ENCODE results near the gene ANO7. TPM values are rescaled to one million over a fixed set of nuclear protein-coding genes. Genes with fewer than 3 reads are reported as not detected.

Gene ANO7
- total and polyA plus RNA-seq, 2 of the 8 experiments (the other 6 are each of a cell fraction or from before 2014, with no cell fraction given): 3.2 to 6.9 TPM

- peaks cover 0 to 41% (median 16%) of the 10 kb centered on the region in 4 experiments; a peak in 5 of 8 replicates for H3K36me3 ChIP-seq (ENCODE audit: control insufficient read depth in 2 of 4, insufficient read depth in 4 of 4, low read length in 3 of 4)
- H3K23me2 ChIP-seq (ENCODE audit: low read depth, low read length): no peaks in the 10 kb centered on the region
- H4K91ac ChIP-seq (replicated peaks; ENCODE audit: insufficient read length, low read length): no peak overlapping the region
- no peak for DNase-seq (ENCODE audit: low read depth in 1 of 2, low spot score in 2 of 2)
- no peak overlapping the region for H3K9ac ChIP-seq (replicated peaks in 1 of 4; ENCODE audit: extremely low read depth in 1 of 4, low read depth in 3 of 4, low read length in 3 of 4)
- peaks cover 4 to 10% of the 10 kb centered on the region in 2 experiments; a peak in 2 of 4 replicates for H3K9me3 ChIP-seq (ENCODE audit: insufficient read depth in 2 of 2, low read depth in 1 of 2, low read length in 1 of 2)
- H4K5ac ChIP-seq (ENCODE audit: insufficient read length, low read depth, low read length): no peak overlapping the region
- H3K27ac ChIP-seq (ENCODE audit: low read depth, low read length): no peak overlapping the region
- peaks cover 0 to 4% of the 10 kb centered on the region in 2 experiments for H4K20me1 ChIP-seq (replicated peaks in 1 of 2; ENCODE audit: control insufficient read depth in 1 of 2, insufficient read depth in 2 of 2, low read length in 2 of 2)
- no peak overlapping the region for H2AFZ ChIP-seq (ENCODE audit: low read length)
- H2BK12ac ChIP-seq (ENCODE audit: low read depth, low read length): no peak overlapping the region
- H3K79me2 ChIP-seq (ENCODE audit: control insufficient read depth in 1 of 2, insufficient read depth in 2 of 2, low read length in 2 of 2): no peaks in the 10 kb centered on the region
- H2BK5ac ChIP-seq (ENCODE audit: low read depth, low read length): no peak overlapping the region
- H3K4ac ChIP-seq (replicated peaks; ENCODE audit: insufficient read length, low read depth, low read length): no peak overlapping the region
- H3K23ac ChIP-seq (ENCODE audit: insufficient read length): no peak overlapping the region
- H2BK20ac ChIP-seq (ENCODE audit: low read length): no peak overlapping the region
- no peak overlapping the region for H2AK5ac ChIP-seq (ENCODE audit: low read depth, low read length)
- no peak overlapping the region for H4K8ac ChIP-seq (ENCODE audit: extremely low read depth, insufficient read depth, low read length)
- no peak overlapping the region for H3K14ac ChIP-seq (ENCODE audit: insufficient read length)
- POLR2A ChIA-PET (ENCODE audit: partially characterized antibody): interaction anchor here (1.2 kb wide), 1 partner anchor 9 kb away, joined by 5 read pairs; no protein-coding TSS in a partner anchor
- H3K4me2 ChIP-seq (ENCODE audit: insufficient read depth in 1 of 2, low read depth in 2 of 2, low read length in 2 of 2): no peak overlapping the region
- no peak for FAIRE-seq
- H3K27me3 ChIP-seq (replicated peaks in 1 of 4; ENCODE audit: control insufficient read depth in 3 of 4, extremely low read depth in 1 of 4, insufficient read depth in 3 of 4, low read length in 3 of 4): no peaks in the 10 kb centered on the region
- CTCF ChIA-PET (ENCODE audit: partially characterized antibody): interaction anchor here (0.7 to 0.8 kb wide), 2 partner anchors 17 to 50 kb away, joined by 3 read pairs; no protein-coding TSS in a partner anchor
- no peaks in the 10 kb centered on the region for H3K4me1 ChIP-seq (replicated peaks in 1 of 4; ENCODE audit: control insufficient read depth in 3 of 4, insufficient read depth in 4 of 4, low read length in 3 of 4)
- H3K18ac ChIP-seq (ENCODE audit: extremely low read depth, low read length): no peak overlapping the region
- H3K4me3 ChIP-seq (ENCODE audit: extremely low read depth in 1 of 4, insufficient read depth in 2 of 4, low read depth in 3 of 4, low read length in 4 of 4): no peak overlapping the region
- no peak overlapping the region for H2BK120ac ChIP-seq (replicated peaks; ENCODE audit: low read depth, low read length)
- H3K56ac ChIP-seq (replicated peaks; ENCODE audit: insufficient read length, low read depth, low read length): no peak overlapping the region
- no peaks in the 10 kb centered on the region for H3K79me1 ChIP-seq (ENCODE audit: low read depth, low read length)
- 93% methylated on average over 15 of the region's 15 CpGs; no CpG with 5 or more reads in 1 of the 2 experiments for WGBS, 2 experiments (ENCODE audit: extremely low coverage in 1 of 2, insufficient coverage in 1 of 2, insufficient read length in 1 of 2, insufficient replicate concordance in 2 of 2, low coverage in 1 of 2, low lambda C conversion rate in 2 of 2, missing lambda C conversion rate in 1 of 2)
- no peak overlapping the region for H2BK15ac ChIP-seq (ENCODE audit: low read length)
- TF ChIP-seq SP1 (IDR thresholded peaks at IDR 0.05; ENCODE audit: low read depth, low read length) (no peak), GTF2F1 (IDR thresholded peaks at IDR 0.05; ENCODE audit: borderline replicate concordance, low read depth, low read length) (no peak), CBX5 (IDR thresholded peaks at IDR 0.05; ENCODE audit: low read depth, low read length) (no peak), CTBP2 (IDR thresholded peaks at IDR 0.05; ENCODE audit: borderline replicate concordance, insufficient read depth, insufficient read length, low read length) (no peak), PHF8 (conservative IDR thresholded peaks at IDR 0.05; ENCODE audit: low read depth, low read length) (no peak), POU5F1 (IDR thresholded peaks at IDR 0.05; ENCODE audit: low read depth, low read length) (no peak), KDM4A (IDR thresholded peaks at IDR 0.05; ENCODE audit: low read depth, low read length, severe bottlenecking) (no peak), MAFK (IDR thresholded peaks at IDR 0.05; ENCODE audit: low read depth, low read length) (no peak), KDM5A (IDR thresholded peaks at IDR 0.05; ENCODE audit: low read length) (no peak), GABPA (IDR thresholded peaks at IDR 0.05; ENCODE audit: borderline replicate concordance, insufficient read depth, low read length) (no peak), NANOG (IDR thresholded peaks at IDR 0.05; ENCODE audit: insufficient read depth, low read depth, low read length, poor library complexity, severe bottlenecking) (no peak)
- TF ChIP-seq, protein P1, sequence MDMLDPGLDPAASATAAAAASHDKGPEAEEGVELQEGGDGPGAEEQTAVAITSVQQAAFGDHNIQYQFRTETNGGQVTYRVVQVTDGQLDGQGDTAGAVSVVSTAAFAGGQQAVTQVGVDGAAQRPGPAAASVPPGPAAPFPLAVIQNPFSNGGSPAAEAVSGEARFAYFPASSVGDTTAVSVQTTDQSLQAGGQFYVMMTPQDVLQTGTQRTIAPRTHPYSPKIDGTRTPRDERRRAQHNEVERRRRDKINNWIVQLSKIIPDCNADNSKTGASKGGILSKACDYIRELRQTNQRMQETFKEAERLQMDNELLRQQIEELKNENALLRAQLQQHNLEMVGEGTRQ (IDR thresholded peaks at IDR 0.05; ENCODE audit: low read length): no peak
Observed at GRCh38 chr2:241168366-241168765, 20.1 kb upstream of the ANO7 start.
